WERI-Rb-1 (cell line): ENCODE data around the gene TMEM129.

ENCODE experiments used
- DNase-seq: peaks from one replicate; pipeline ENCODE4 v3.0.0-alpha.2; 2020
- H3K27ac ChIP-seq: fragments of 250-450 bp; sonication (Bioruptor Pico); 2 replicates; pipeline ENCODE4 v1.5.1; 2020; ENCODE audit warnings: mild to moderate bottlenecking, moderate library complexity
- H3K27me3 ChIP-seq: fragments of 250-450 bp; sonication (Bioruptor Pico); 2 replicates; pipeline ENCODE4 v1.5.1; 2021; ENCODE audit warnings: mild to moderate bottlenecking, low read depth, moderate library complexity; ENCODE audit not compliant: insufficient read depth, severe bottlenecking
- H3K36me3 ChIP-seq: fragments of 250-450 bp; sonication (Bioruptor Pico); 2 replicates; pipeline ENCODE4 v1.5.1; 2020; ENCODE audit warnings: mild to moderate bottlenecking, moderate library complexity
- H3K4me3 ChIP-seq: 2 replicates; pipeline ENCODE4 v1.5.1; 2011; ENCODE audit warnings: low read depth, mild to moderate bottlenecking, control low read depth, low read length
- H3K9me3 ChIP-seq: fragments of 250-450 bp; sonication (Bioruptor Pico); 2 replicates; pipeline ENCODE4 v1.5.1; 2021; ENCODE audit warnings: mild to moderate bottlenecking, moderate library complexity; ENCODE audit not compliant: severe bottlenecking
- TF ChIP-seq, protein P1 (sequence below): IDR thresholded peaks from 2 replicates; pipeline ENCODE4 v1.5.1; 2011; ENCODE audit warnings: low read depth, mild to moderate bottlenecking, control low read depth, inconsistent platforms, low read length

Gene TMEM129

DNA sequence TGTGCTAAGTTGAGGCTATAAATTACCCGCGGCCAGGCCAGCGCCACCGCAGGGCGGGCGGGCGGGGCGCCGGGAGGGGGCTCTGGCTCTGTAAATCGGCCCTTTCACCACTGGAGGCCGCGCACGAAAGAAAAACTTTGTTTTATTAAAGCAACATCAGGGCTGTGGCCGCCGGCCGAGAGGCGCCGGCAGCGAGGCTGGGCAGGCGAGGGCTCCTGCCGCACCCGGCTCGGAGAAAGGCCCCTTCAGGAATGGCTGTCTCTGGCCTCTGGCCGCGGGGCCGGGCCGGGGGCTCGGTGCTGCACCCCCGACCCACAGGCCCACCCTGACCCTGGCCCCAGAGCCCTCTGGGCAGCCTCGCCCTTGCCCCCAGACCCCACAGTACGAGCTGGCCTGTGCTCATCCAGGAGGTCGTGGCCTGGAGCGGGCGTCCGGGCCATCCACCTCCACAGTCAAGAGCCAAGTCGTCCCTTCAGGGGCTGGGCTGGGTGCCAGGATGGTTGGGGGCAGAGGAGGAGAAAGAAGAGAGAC, 42.5 kb upstream of the TMEM129 start:
- no peaks in the 10 kb centered on the region for H3K36me3 ChIP-seq
- TF ChIP-seq, protein P1, sequence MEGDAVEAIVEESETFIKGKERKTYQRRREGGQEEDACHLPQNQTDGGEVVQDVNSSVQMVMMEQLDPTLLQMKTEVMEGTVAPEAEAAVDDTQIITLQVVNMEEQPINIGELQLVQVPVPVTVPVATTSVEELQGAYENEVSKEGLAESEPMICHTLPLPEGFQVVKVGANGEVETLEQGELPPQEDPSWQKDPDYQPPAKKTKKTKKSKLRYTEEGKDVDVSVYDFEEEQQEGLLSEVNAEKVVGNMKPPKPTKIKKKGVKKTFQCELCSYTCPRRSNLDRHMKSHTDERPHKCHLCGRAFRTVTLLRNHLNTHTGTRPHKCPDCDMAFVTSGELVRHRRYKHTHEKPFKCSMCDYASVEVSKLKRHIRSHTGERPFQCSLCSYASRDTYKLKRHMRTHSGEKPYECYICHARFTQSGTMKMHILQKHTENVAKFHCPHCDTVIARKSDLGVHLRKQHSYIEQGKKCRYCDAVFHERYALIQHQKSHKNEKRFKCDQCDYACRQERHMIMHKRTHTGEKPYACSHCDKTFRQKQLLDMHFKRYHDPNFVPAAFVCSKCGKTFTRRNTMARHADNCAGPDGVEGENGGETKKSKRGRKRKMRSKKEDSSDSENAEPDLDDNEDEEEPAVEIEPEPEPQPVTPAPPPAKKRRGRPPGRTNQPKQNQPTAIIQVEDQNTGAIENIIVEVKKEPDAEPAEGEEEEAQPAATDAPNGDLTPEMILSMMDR = no peak
- no peak for DNase-seq
- no peaks in the 10 kb centered on the region for H3K27me3 ChIP-seq
- H3K9me3 ChIP-seq = no peaks in the 10 kb centered on the region
- no peak overlapping the region; the same call in 1 of the 2 replicates for H3K27ac ChIP-seq
- H3K4me3 ChIP-seq = no peak overlapping the region

DNA sequence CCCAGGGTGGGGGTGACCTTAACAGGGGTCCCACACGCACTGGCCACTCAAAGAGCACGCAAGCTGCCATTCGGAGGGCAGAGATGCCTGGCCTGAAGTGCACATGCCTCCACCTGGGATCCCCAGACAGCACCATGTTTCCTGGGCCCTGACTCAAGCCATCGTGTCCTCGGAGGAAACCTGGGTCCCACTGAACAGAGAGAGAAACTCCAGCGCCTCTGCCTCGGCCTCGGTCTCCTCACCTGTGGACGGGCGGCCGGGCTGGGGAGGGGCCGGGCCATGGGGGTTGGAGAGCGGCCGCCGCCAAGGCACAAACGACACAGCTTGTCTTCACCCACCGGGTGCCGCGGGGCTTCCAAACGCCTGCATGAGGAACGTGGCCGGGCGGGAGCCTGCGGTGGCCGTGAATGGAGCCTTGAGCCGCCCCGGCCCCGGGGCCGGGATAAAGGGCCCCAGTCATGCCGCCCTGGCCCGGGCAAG, 42.0 kb upstream of the TMEM129 start:
- H3K27me3 ChIP-seq = no peaks in the 10 kb centered on the region
- DNase-seq = no peak
- H3K4me3 ChIP-seq = no peak overlapping the region
- no peaks in the 10 kb centered on the region for H3K36me3 ChIP-seq
- TF ChIP-seq, protein P1 = no peak
- no peaks in the 10 kb centered on the region for H3K9me3 ChIP-seq
- H3K27ac ChIP-seq = no peak overlapping the region

GRCh38 chr4:1762264-1763010, 41.3 kb upstream of the TMEM129 start:
- Histone ChIP-seq H3K27me3 (no peaks in the 10 kb centered on the region), H3K9me3 (no peaks in the 10 kb centered on the region), H3K4me3 (no peak overlapping the region), H3K27ac (no peak overlapping the region), H3K36me3 (no peaks in the 10 kb centered on the region)
- no peak for DNase-seq
- TF ChIP-seq, protein P1 = no peak

GRCh38 chr4:1761130-1761689, 40.1 kb upstream of the TMEM129 start:
- DNase-seq = no peak
- H3K27ac ChIP-seq = no peak overlapping the region
- TF ChIP-seq, protein P1 = no peak
- H3K36me3 ChIP-seq = no peaks in the 10 kb centered on the region
- H3K27me3 ChIP-seq = no peaks in the 10 kb centered on the region
- H3K4me3 ChIP-seq = no peak overlapping the region
- no peaks in the 10 kb centered on the region for H3K9me3 ChIP-seq

GRCh38 chr4:1760521-1761071, 39.5 kb upstream of the TMEM129 start:
- no peaks in the 10 kb centered on the region for H3K27me3 ChIP-seq
- no peaks in the 10 kb centered on the region for H3K9me3 ChIP-seq
- H3K4me3 ChIP-seq = no peak overlapping the region
- DNase-seq = no peak
- TF ChIP-seq, protein P1 = no peak
- H3K36me3 ChIP-seq = no peaks in the 10 kb centered on the region
- peak overlapping the region; percentile 78 for H3K27ac ChIP-seq
